Testis (tissue), 2 donors: ENCODE measurements around the gene XPO5.

ENCODE experiments used
- CTCF ChIP-seq, 3 experiments: fragments of 450-650 bp in 2 of 3; fragments of 200-600 bp in 1 of 3; sonication (generic) in 1 of 3; IDR thresholded peaks; one replicate each; pipeline ENCODE4 v1.5.1; 2016 to 2019; ENCODE audit warnings: antibody characterized with exemption in 3 of 3, mild to moderate bottlenecking in 2 of 3, moderate library complexity in 1 of 3
- POLR2A ChIP-seq: fragments of 450-650 bp; IDR thresholded peaks from one replicate; pipeline ENCODE4 v1.6.1; 2017; ENCODE audit warnings: antibody characterized with exemption, mild to moderate bottlenecking, moderate library complexity

DNA sequence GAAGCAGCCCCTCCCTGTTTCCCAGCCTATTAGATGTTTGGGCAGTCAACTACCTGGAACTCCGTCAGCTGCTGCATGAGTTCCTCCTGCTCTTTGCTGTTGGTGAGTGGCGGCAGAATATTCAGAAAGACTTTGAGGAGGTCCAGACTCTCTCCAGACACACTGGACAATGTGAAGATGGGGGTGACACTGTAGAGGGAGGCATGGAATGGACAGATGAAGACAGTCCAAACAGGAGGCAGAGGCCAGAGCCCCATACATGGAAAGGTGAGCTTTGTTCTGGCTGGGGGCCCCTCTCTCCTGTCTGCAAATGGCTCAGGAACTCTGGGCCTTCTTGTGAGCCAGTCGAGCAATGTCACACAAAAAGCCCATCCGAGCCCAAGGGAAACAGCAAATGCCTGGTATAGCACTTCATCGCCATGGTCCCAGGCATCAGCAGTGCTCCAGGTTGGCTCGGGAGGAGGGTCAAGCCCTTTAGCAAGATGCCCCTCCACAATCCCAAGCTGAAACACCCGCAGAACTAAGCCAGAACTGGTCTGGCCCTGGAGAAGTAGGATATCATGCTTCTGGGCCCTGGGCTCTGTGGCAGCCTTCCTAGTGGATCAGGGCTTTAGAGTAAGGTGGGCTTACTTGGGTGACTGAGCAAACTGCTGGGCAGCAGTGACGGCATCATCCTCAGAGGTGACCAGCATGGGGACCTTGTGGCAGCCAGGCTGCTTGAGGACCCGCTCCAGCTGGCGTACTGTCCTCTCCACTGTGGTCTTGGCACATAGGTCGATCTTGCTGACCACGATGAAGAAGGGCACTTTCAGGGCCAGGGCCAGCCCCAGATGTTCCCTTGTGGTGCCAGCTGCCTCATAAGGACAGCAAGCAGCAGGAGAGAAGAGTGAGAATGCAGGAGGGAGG, 48.3 kb upstream of the XPO5 start:
- TF ChIP-seq POLR2A (no peak), CTCF (IDR thresholded peaks at IDR 0.05) (no peak)
